ENCODE results near the gene ACSF3. TPM values are rescaled to one million over a fixed set of nuclear protein-coding genes. Genes with fewer than 3 reads are reported as not detected.

The ACSF3 gene
- total RNA-seq, 1 experiment from 2014 or later = 74.5 TPM

DNA sequence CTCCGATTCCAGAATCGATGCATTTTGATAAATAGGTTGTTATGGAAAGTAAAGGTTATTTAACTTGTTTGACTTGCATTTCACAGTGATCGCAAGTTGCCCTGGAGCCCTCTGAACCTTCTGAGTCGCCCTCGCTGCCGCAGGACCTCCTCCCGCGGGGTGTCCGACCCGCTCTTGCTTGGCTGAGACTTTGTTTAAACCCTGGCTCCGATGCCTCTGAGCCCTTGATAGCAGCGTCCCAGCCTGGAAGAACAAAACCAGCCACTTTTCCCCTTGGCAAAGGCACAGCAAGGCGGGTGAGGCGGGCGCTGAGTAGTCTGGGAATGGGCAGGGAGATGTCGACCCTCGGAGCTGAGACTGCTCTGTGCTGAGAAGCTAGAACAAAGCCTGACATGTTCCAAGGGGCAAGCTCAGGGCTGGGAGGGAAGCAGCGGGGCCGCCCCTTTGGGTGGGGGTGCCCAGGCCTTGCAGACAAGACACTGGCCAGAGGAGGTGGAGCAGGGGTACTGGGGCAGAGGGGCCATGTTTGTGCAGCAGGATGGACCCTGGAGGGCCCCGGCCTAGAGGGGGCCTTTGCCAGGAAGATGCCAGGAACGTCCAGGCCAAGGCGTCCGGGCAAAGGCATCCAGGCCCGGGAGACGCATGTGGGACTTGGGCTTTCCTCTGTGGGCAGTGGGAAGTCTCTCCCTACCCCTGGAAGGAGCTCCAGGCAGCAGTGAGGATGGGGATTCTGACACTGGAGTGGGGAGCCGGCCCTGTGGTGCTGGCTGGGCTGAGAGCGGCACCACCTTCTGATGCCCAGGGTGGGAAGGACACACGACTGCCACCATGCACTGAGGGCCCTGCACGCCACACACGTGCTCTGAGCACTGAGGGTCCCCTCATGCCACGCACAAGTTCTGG lies 47.6 kb downstream of the ACSF3 start:
- Histone ChIP-seq H3K4me3 (replicated peaks in 1 of 2; ENCODE audit: low read depth in 1 of 2, low read length in 2 of 2) (no peak overlapping the region), H3K27me3 (ENCODE audit: insufficient read depth, low read length) (no peaks in the 10 kb centered on the region), H3K9me2 (ENCODE audit: insufficient read depth) (no peaks in the 10 kb centered on the region), H3K9me3 (ENCODE audit: control insufficient read depth in 1 of 2, insufficient read depth in 1 of 2, low read depth in 1 of 2, low read length in 2 of 2) (no peaks in the 10 kb centered on the region), H3K79me2 (ENCODE audit: insufficient read depth, low read length) (no peaks in the 10 kb centered on the region), H4K20me1 (ENCODE audit: insufficient read depth) (no peaks in the 10 kb centered on the region), H2AFZ (ENCODE audit: low read depth, low read length, poor library complexity, severe bottlenecking) (no peak overlapping the region), H3K9ac (ENCODE audit: low read length) (no peak overlapping the region), H3K27ac (ENCODE audit: low read depth, low read length) (no peak overlapping the region), H3K4me2 (ENCODE audit: low read length) (no peak overlapping the region), H3K4me1 (ENCODE audit: control insufficient read depth in 1 of 2, insufficient read depth in 2 of 2, low read length in 2 of 2) (no peaks in the 10 kb centered on the region), H3K36me3 (ENCODE audit: control insufficient read depth in 1 of 2, insufficient read depth in 2 of 2, low read length in 2 of 2) (peaks cover 6 to 12% of the 10 kb centered on the region in 2 experiments)
- ChIA-PET POLR2A (no interaction called here), RAD21 (ENCODE audit: low non-redundant PET in 1 of 2, low total read pairs in 2 of 2, uncharacterized antibody in 2 of 2, unreplicated experiment in 2 of 2) (no interaction called here), CTCF (no interaction called here)
- no TSS peak for BruUV-seq (replicated peaks)
- DNase-seq (ENCODE audit: low read depth, low spot score) = no peak
- 0 out of 2 replicates have a peak, but pooled peaks have one; percentile 12 for TF ChIP-seq ZFX (IDR thresholded peaks at IDR 0.05)
- TF ChIP-seq EGR1 (IDR thresholded peaks at IDR 0.05; ENCODE audit: low read depth) = no peak
- no peak for ATAC-seq
- intact Hi-C loops (cut with micrococcal nuclease) = no loop called here

DNA sequence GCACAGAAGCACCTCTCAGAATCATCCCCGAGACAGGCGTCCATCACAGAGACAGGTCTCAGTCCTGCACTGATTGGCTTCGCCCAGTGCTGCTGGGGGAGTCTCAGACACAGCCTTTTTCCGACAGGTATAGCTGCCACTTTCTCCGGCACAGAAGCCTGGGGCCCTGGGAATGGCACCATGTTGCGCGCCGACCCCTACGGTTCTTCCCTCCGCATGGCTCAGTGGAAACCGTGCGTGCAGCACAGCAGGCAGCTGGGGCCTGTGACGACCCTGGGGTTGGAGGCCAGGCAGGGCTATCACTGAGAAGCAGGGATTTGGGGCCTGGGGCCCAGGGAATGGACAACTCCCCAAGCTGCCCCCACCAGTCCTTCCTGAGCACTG lies 48.2 kb downstream of the ACSF3 start:
- BruUV-seq (replicated peaks) = no TSS peak
- ATAC-seq (no peak), DNase-seq (ENCODE audit: low read depth, low spot score) (no peak)
- Histone ChIP-seq H2AFZ (ENCODE audit: low read depth, low read length, poor library complexity, severe bottlenecking) (no peak overlapping the region), H3K4me2 (ENCODE audit: low read length) (no peak overlapping the region), H3K27ac (ENCODE audit: low read depth, low read length) (no peak overlapping the region), H3K4me1 (ENCODE audit: control insufficient read depth in 1 of 2, insufficient read depth in 2 of 2, low read length in 2 of 2) (no peaks in the 10 kb centered on the region), H3K9ac (ENCODE audit: low read length) (no peak overlapping the region), H4K20me1 (ENCODE audit: insufficient read depth) (no peaks in the 10 kb centered on the region), H3K9me2 (ENCODE audit: insufficient read depth) (no peaks in the 10 kb centered on the region), H3K36me3 (ENCODE audit: control insufficient read depth in 1 of 2, insufficient read depth in 2 of 2, low read length in 2 of 2) (peaks cover 9 to 12% of the 10 kb centered on the region in 2 experiments), H3K4me3 (replicated peaks in 1 of 2; ENCODE audit: low read depth in 1 of 2, low read length in 2 of 2) (no peak overlapping the region), H3K27me3 (ENCODE audit: insufficient read depth, low read length) (no peaks in the 10 kb centered on the region), H3K79me2 (ENCODE audit: insufficient read depth, low read length) (no peaks in the 10 kb centered on the region), H3K9me3 (ENCODE audit: control insufficient read depth in 1 of 2, insufficient read depth in 1 of 2, low read depth in 1 of 2, low read length in 2 of 2) (no peaks in the 10 kb centered on the region)
- intact Hi-C loops (cut with micrococcal nuclease) = no loop called here
- RAD21 ChIA-PET (ENCODE audit: low non-redundant PET in 1 of 2, low total read pairs in 2 of 2, uncharacterized antibody in 2 of 2, unreplicated experiment in 2 of 2) = no interaction called here
- POLR2A ChIA-PET = no interaction called here
- CTCF ChIA-PET = no interaction called here
- TF ChIP-seq ZFX (IDR thresholded peaks at IDR 0.05) (no peak), POLR2A (IDR thresholded peaks at IDR 0.05; ENCODE audit: borderline replicate concordance, extremely low read depth, insufficient read depth, insufficient read length) (no peak), FOSL1 (IDR thresholded peaks at IDR 0.05; ENCODE audit: low read depth) (no peak), RAD21 (IDR thresholded peaks at IDR 0.05; ENCODE audit: low read depth) (no peak), JUND (IDR thresholded peaks at IDR 0.05) (no peak), TCF7L2 (IDR thresholded peaks at IDR 0.05; ENCODE audit: borderline replicate concordance, extremely low read depth, insufficient read depth, insufficient read length) (no peak), YY1 (IDR thresholded peaks at IDR 0.05; ENCODE audit: extremely low read depth, insufficient replicate concordance, low read depth, low read length) (no peak), POLR2AphosphoS5 (IDR thresholded peaks at IDR 0.05; ENCODE audit: low read depth, low read length) (no peak), ELF1 (IDR thresholded peaks at IDR 0.05; ENCODE audit: borderline replicate concordance, low read depth) (no peak)
- TF ChIP-seq, protein P1, sequence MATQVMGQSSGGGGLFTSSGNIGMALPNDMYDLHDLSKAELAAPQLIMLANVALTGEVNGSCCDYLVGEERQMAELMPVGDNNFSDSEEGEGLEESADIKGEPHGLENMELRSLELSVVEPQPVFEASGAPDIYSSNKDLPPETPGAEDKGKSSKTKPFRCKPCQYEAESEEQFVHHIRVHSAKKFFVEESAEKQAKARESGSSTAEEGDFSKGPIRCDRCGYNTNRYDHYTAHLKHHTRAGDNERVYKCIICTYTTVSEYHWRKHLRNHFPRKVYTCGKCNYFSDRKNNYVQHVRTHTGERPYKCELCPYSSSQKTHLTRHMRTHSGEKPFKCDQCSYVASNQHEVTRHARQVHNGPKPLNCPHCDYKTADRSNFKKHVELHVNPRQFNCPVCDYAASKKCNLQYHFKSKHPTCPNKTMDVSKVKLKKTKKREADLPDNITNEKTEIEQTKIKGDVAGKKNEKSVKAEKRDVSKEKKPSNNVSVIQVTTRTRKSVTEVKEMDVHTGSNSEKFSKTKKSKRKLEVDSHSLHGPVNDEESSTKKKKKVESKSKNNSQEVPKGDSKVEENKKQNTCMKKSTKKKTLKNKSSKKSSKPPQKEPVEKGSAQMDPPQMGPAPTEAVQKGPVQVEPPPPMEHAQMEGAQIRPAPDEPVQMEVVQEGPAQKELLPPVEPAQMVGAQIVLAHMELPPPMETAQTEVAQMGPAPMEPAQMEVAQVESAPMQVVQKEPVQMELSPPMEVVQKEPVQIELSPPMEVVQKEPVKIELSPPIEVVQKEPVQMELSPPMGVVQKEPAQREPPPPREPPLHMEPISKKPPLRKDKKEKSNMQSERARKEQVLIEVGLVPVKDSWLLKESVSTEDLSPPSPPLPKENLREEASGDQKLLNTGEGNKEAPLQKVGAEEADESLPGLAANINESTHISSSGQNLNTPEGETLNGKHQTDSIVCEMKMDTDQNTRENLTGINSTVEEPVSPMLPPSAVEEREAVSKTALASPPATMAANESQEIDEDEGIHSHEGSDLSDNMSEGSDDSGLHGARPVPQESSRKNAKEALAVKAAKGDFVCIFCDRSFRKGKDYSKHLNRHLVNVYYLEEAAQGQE (IDR thresholded peaks at IDR 0.05; ENCODE audit: low read depth) = no peak
- TF ChIP-seq, protein P2, sequence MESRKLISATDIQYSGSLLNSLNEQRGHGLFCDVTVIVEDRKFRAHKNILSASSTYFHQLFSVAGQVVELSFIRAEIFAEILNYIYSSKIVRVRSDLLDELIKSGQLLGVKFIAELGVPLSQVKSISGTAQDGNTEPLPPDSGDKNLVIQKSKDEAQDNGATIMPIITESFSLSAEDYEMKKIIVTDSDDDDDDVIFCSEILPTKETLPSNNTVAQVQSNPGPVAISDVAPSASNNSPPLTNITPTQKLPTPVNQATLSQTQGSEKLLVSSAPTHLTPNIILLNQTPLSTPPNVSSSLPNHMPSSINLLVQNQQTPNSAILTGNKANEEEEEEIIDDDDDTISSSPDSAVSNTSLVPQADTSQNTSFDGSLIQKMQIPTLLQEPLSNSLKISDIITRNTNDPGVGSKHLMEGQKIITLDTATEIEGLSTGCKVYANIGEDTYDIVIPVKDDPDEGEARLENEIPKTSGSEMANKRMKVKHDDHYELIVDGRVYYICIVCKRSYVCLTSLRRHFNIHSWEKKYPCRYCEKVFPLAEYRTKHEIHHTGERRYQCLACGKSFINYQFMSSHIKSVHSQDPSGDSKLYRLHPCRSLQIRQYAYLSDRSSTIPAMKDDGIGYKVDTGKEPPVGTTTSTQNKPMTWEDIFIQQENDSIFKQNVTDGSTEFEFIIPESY (IDR thresholded peaks at IDR 0.05; ENCODE audit: extremely low read depth, insufficient replicate concordance, low read length) = no peak
- TF ChIP-seq, protein P3, sequence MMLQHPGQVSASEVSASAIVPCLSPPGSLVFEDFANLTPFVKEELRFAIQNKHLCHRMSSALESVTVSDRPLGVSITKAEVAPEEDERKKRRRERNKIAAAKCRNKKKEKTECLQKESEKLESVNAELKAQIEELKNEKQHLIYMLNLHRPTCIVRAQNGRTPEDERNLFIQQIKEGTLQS (IDR thresholded peaks at IDR 0.05) = no peak
